GM23338 (cell line): ENCODE measurements around the gene IGF1R. TPM values are rescaled to one million over a fixed set of nuclear protein-coding genes. Genes with fewer than 3 reads are reported as not detected.

Experiments
- ATAC-seq: fragments of 200-7000 bp; cut with Tn5 transposase; 3 replicates; pipeline ENCODE4 v1.9.1; 2020
- DNase-seq: peaks from one replicate; pipeline ENCODE4 v3.0.0-alpha.2; 2015; ENCODE audit warnings: low spot score
- H2AFZ ChIP-seq: fragments of 200-600 bp; sonication (generic); 2 replicates; pipeline ENCODE4 v1.8.0; 2016; ENCODE audit warnings: antibody characterized with exemption, mild to moderate bottlenecking, moderate library complexity
- H3F3A ChIP-seq: fragments of 200-600 bp; sonication (generic); replicated peaks from 2 replicates; pipeline ENCODE4 v1.8.0; 2017; ENCODE audit warnings: antibody characterized with exemption, mixed run types, low read depth
- H3K27ac ChIP-seq: fragments of 200-600 bp; sonication (generic); 2 replicates; pipeline ENCODE4 v1.6.1; 2016; ENCODE audit warnings: low read depth
- H3K27me3 ChIP-seq: fragments of 200-600 bp; sonication (generic); 2 replicates; pipeline ENCODE4 v1.8.0; 2016; ENCODE audit warnings: mild to moderate bottlenecking, mixed run types, moderate library complexity; ENCODE audit not compliant: insufficient read depth
- H3K36me3 ChIP-seq: fragments of 200-600 bp; sonication (generic); 2 replicates; pipeline ENCODE4 v1.8.0; 2016; ENCODE audit warnings: mild to moderate bottlenecking; ENCODE audit not compliant: insufficient read depth
- H3K4me1 ChIP-seq: fragments of 200-600 bp; sonication (generic); 2 replicates; pipeline ENCODE4 v1.8.0; 2016; ENCODE audit warnings: mild to moderate bottlenecking, moderate library complexity; ENCODE audit not compliant: insufficient read depth
- H3K4me2 ChIP-seq: fragments of 200-600 bp; sonication (generic); 2 replicates; pipeline ENCODE4 v1.7.1; 2017; ENCODE audit warnings: mixed run types
- H3K4me3 ChIP-seq: fragments of 200-600 bp; sonication (generic); 2 replicates; pipeline ENCODE4 v1.6.1; 2016; ENCODE audit warnings: mixed run types
- H3K79me2 ChIP-seq: fragments of 200-600 bp; sonication (generic); replicated peaks from 2 replicates; pipeline ENCODE4 v1.8.0; 2017; ENCODE audit warnings: mild to moderate bottlenecking; ENCODE audit not compliant: insufficient read depth
- H3K9me2 ChIP-seq: fragments of 200-600 bp; sonication (generic); 2 replicates; pipeline ENCODE4 v1.8.0; 2017; ENCODE audit not compliant: insufficient read depth
- H4K20me1 ChIP-seq: fragments of 200-600 bp; sonication (generic); replicated peaks from 2 replicates; pipeline ENCODE4 v1.8.0; 2017; ENCODE audit warnings: mild to moderate bottlenecking; ENCODE audit not compliant: insufficient read depth
- H3K27ac Mint-ChIP-seq: 2 replicates; pipeline ENCODE4 v1.8.0; 2020; ENCODE audit warnings: inconsistent platforms, mild to moderate bottlenecking, moderate library complexity, mixed read lengths
- H3K27me3 Mint-ChIP-seq: 3 replicates; pipeline ENCODE4 v1.8.0; 2022; ENCODE audit warnings: low read depth, mild to moderate bottlenecking, moderate library complexity, mixed read lengths, inconsistent platforms; ENCODE audit not compliant: insufficient read depth, poor library complexity
- H3K36me3 Mint-ChIP-seq: 3 replicates; pipeline ENCODE4 v1.8.0; 2021; ENCODE audit warnings: low read depth, mild to moderate bottlenecking, inconsistent platforms, moderate library complexity, mixed read lengths
- H3K4me1 Mint-ChIP-seq: 3 replicates; pipeline ENCODE4 v1.8.0; 2020; ENCODE audit warnings: mild to moderate bottlenecking, inconsistent platforms, mixed read lengths
- H3K4me3 Mint-ChIP-seq: 3 replicates; pipeline ENCODE4 v1.8.0; 2021; ENCODE audit warnings: moderate library complexity, mild to moderate bottlenecking, inconsistent platforms, mixed read lengths
- H3K9me3 Mint-ChIP-seq: 3 replicates; pipeline ENCODE4 v1.8.0; 2020; ENCODE audit warnings: moderate library complexity, mild to moderate bottlenecking, inconsistent platforms, mixed read lengths
- CREB1 ChIP-seq: fragments of 250-450 bp; sonication (Bioruptor Pico); IDR thresholded peaks from 2 replicates; pipeline ENCODE4 v1.5.0; 2020; ENCODE audit warnings: low read depth, mild to moderate bottlenecking, moderate library complexity
- CTCF ChIP-seq, 2 experiments: fragments of 200-600 bp in 1 of 2; sonication (generic) in 1 of 2; conservative IDR thresholded peaks; 2 replicates each; pipeline versions ENCODE4 v1.5.1 to v1.6.1; 2016 to 2017; ENCODE audit warnings: antibody characterized with exemption in 2 of 2, low read depth in 2 of 2, mild to moderate bottlenecking in 2 of 2, moderate library complexity in 1 of 2
- ETS1 ChIP-seq: IDR thresholded peaks from 2 replicates; pipeline ENCODE4 v1.6.1; 2016; ENCODE audit warnings: antibody characterized with exemption
- EZH2 ChIP-seq: fragments of 200-600 bp; sonication (generic); IDR thresholded peaks from one replicate; pipeline ENCODE4 v1.8.0; 2017; ENCODE audit warnings: antibody characterized with exemption, mild to moderate bottlenecking, low read depth; ENCODE audit not compliant: unreplicated experiment
- JUNB ChIP-seq: IDR thresholded peaks from one replicate; pipeline ENCODE4 v1.6.1; 2016; ENCODE audit warnings: antibody characterized with exemption; ENCODE audit not compliant: unreplicated experiment
- NANOG ChIP-seq: IDR thresholded peaks from 2 replicates; pipeline ENCODE4 v1.6.1; 2016; ENCODE audit warnings: antibody characterized with exemption, borderline replicate concordance
- POLR2AphosphoS5 ChIP-seq: IDR thresholded peaks from 2 replicates; pipeline ENCODE4 v1.6.1; 2016; ENCODE audit warnings: antibody characterized with exemption, low read depth
- ZNF114 ChIP-seq: fragments of 250-450 bp; sonication (Bioruptor Pico); IDR thresholded peaks from 2 replicates; pipeline ENCODE4 v1.5.0; 2020; ENCODE audit warnings: mild to moderate bottlenecking, moderate library complexity
- ZNF331 ChIP-seq: fragments of 250-450 bp; sonication (Bioruptor Pico); IDR thresholded peaks from 2 replicates; pipeline ENCODE4 v1.5.0; 2020; ENCODE audit warnings: low read depth, mild to moderate bottlenecking, moderate library complexity
- polyA plus RNA-seq: library from polyadenylated mRNA; unstranded; fragments of >200 nt; fragmentation: Nextera tagmentation; extraction: Ambion mirVana; gene quantifications from 2 replicates; pipeline ENCODE4 v1.2.1, GENCODE V29; 2016
- total RNA-seq: library from RNA; depleted of rRNA; stranded (reverse); fragments of >200 nt; shearing (Covaris generic); gene quantifications from 2 replicates; pipeline ENCODE4 v1.2.3, GENCODE V29; 2014
- TF ChIP-seq, protein P1 (sequence below): IDR thresholded peaks from one replicate; pipeline ENCODE4 v1.6.1; 2018; ENCODE audit warnings: antibody characterized with exemption; ENCODE audit not compliant: unreplicated experiment

Gene IGF1R
- total and polyA plus RNA-seq, 2 experiments from 2014 or later, result 20.4 to 92.2 TPM

GRCh38 chr15:98803228-98804056 lies 155.1 kb downstream of the IGF1R start:
- Mint-ChIP-seq H3K27me3 (peaks cover 2% of the 10 kb centered on the region), H3K36me3 (no peaks in the 10 kb centered on the region), H3K9me3 (no peaks in the 10 kb centered on the region), H3K4me1 (peaks cover 68% of the 10 kb centered on the region), H3K27ac (no peak overlapping the region), H3K4me3 (no peak overlapping the region)
- DNase-seq (no peak), ATAC-seq (no peak)
- H2AFZ ChIP-seq, result no peak overlapping the region
- H3K4me3 ChIP-seq, result no peak overlapping the region
- TF ChIP-seq, protein P1, sequence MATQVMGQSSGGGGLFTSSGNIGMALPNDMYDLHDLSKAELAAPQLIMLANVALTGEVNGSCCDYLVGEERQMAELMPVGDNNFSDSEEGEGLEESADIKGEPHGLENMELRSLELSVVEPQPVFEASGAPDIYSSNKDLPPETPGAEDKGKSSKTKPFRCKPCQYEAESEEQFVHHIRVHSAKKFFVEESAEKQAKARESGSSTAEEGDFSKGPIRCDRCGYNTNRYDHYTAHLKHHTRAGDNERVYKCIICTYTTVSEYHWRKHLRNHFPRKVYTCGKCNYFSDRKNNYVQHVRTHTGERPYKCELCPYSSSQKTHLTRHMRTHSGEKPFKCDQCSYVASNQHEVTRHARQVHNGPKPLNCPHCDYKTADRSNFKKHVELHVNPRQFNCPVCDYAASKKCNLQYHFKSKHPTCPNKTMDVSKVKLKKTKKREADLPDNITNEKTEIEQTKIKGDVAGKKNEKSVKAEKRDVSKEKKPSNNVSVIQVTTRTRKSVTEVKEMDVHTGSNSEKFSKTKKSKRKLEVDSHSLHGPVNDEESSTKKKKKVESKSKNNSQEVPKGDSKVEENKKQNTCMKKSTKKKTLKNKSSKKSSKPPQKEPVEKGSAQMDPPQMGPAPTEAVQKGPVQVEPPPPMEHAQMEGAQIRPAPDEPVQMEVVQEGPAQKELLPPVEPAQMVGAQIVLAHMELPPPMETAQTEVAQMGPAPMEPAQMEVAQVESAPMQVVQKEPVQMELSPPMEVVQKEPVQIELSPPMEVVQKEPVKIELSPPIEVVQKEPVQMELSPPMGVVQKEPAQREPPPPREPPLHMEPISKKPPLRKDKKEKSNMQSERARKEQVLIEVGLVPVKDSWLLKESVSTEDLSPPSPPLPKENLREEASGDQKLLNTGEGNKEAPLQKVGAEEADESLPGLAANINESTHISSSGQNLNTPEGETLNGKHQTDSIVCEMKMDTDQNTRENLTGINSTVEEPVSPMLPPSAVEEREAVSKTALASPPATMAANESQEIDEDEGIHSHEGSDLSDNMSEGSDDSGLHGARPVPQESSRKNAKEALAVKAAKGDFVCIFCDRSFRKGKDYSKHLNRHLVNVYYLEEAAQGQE, result no peak
- TF ChIP-seq ZNF114 (CRISPR knock-in tag) (no peak), POLR2AphosphoS5 (no peak), NANOG (no peak), ETS1 (no peak), CREB1 (CRISPR knock-in tag) (no peak), JUNB (no peak), EZH2 (no peak), CTCF (conservative IDR thresholded peaks at IDR 0.05; ENCODE audit: low read depth in 2 of 2) (no peak), ZNF331 (CRISPR knock-in tag) (no peak)
- H3K36me3 ChIP-seq, result no peaks in the 10 kb centered on the region
- peaks cover 95% of the 10 kb centered on the region for H3K79me2 ChIP-seq
- no peak overlapping the region for H3K4me2 ChIP-seq
- H3K9me2 ChIP-seq, result no peaks in the 10 kb centered on the region
- H4K20me1 ChIP-seq, result peaks cover 61% of the 10 kb centered on the region
- no peak overlapping the region for H3K27ac ChIP-seq
- peaks cover 68% of the 10 kb centered on the region for H3K4me1 ChIP-seq
- no peaks in the 10 kb centered on the region for H3K27me3 ChIP-seq
- peaks cover 14% of the 10 kb centered on the region; the same call in 1 of the 2 replicates for H3F3A ChIP-seq
